CD14-positive monocyte (primary cell): ENCODE results near the gene NEDD4L. TPM values are rescaled to one million over a fixed set of nuclear protein-coding genes. Genes with fewer than 3 reads are reported as not detected.

Experiments
- DNase-seq, 3 donors: peaks; one replicate each; pipeline ENCODE4 v3.0.0-alpha.2; 2011 to 2022
- H2AFZ ChIP-seq: 2 replicates; pipeline ENCODE4 v1.6.0; 2012; ENCODE audit warnings: mild to moderate bottlenecking, low read depth, low read length, inconsistent platforms; ENCODE audit not compliant: insufficient read depth, poor library complexity, severe bottlenecking
- H3K27ac ChIP-seq, 2 donors: 1 replicate in 1 of 2; 2 replicates in 1 of 2; pipeline ENCODE4 v1.5.1; 2012 to 2013; ENCODE audit warnings: low read length in 2 of 2, control low read depth in 1 of 2, inconsistent platforms in 1 of 2, low read depth in 1 of 2, mild to moderate bottlenecking in 1 of 2
- H3K27me3 ChIP-seq, 2 donors: one replicate each; pipeline versions ENCODE4 v1.6.0 to v1.6.1; 2011 to 2013; ENCODE audit warnings: low read length in 2 of 2; ENCODE audit not compliant: control insufficient read depth in 2 of 2, insufficient read depth in 2 of 2
- H3K36me3 ChIP-seq, 2 donors: replicated peaks in 1 of 2; 1 replicate in 1 of 2; 2 replicates in 1 of 2; pipeline versions ENCODE4 v1.5.1 to v1.6.1; 2012 to 2013; ENCODE audit warnings: low read length in 2 of 2, control low read depth in 1 of 2, inconsistent platforms in 1 of 2, mild to moderate bottlenecking in 1 of 2; ENCODE audit not compliant: insufficient read depth in 2 of 2, control insufficient read depth in 1 of 2
- H3K4me1 ChIP-seq, 2 donors: 1 replicate in 1 of 2; 2 replicates in 1 of 2; pipeline versions ENCODE4 v1.5.1 to v1.6.1; 2012 to 2013; ENCODE audit warnings: low read length in 2 of 2, control low read depth in 1 of 2, inconsistent platforms in 1 of 2, mild to moderate bottlenecking in 1 of 2, moderate library complexity in 1 of 2; ENCODE audit not compliant: insufficient read depth in 2 of 2, control insufficient read depth in 1 of 2
- H3K4me2 ChIP-seq: replicated peaks from 2 replicates; pipeline ENCODE3; 2012; ENCODE audit warnings: low read length, moderate library complexity, mild to moderate bottlenecking; ENCODE audit not compliant: poor library complexity, severe bottlenecking; ENCODE audit errors: extremely low read depth
- H3K4me3 ChIP-seq, 3 experiments: fragments of 200-600 bp in 1 of 3; sonication (generic) in 1 of 3; replicated peaks in 1 of 3; 1 replicate in 2 of 3; 2 replicates in 1 of 3; pipeline ENCODE4 v1.5.1; 2011 to 2013; ENCODE audit warnings: low read length in 3 of 3, mild to moderate bottlenecking in 3 of 3, control low read depth in 2 of 3, low read depth in 2 of 3, inconsistent platforms in 1 of 3, moderate library complexity in 1 of 3
- H3K79me2 ChIP-seq: 2 replicates; pipeline ENCODE4 v1.6.0; 2012; ENCODE audit warnings: mild to moderate bottlenecking, control low read depth, inconsistent platforms, low read length, moderate library complexity; ENCODE audit not compliant: insufficient read depth
- H3K9ac ChIP-seq: 2 replicates; pipeline ENCODE4 v1.6.0; 2017; ENCODE audit warnings: low read length, mild to moderate bottlenecking; ENCODE audit not compliant: insufficient read depth, poor library complexity, severe bottlenecking
- H3K9me3 ChIP-seq, 2 donors: replicated peaks in 1 of 2; 1 replicate in 1 of 2; 2 replicates in 1 of 2; pipeline versions ENCODE4 v1.5.1 to v1.6.1; 2012 to 2013; ENCODE audit warnings: low read length in 2 of 2, control low read depth in 1 of 2; ENCODE audit not compliant: control insufficient read depth in 1 of 2, insufficient read depth in 1 of 2
- H4K20me1 ChIP-seq: 2 replicates; pipeline ENCODE4 v1.6.0; 2012; ENCODE audit warnings: mild to moderate bottlenecking, low read length, control low read depth, moderate library complexity; ENCODE audit not compliant: insufficient read depth
- H3K27ac Mint-ChIP-seq, 7 donors: one replicate each; pipeline ENCODE4 v1.8.0; 2020; ENCODE audit warnings: mild to moderate bottlenecking in 7 of 7, mixed read lengths in 7 of 7, moderate library complexity in 6 of 7, inconsistent platforms in 2 of 7
- H3K27me3 Mint-ChIP-seq, 3 donors: one replicate each; pipeline ENCODE4 v1.8.0; 2021 to 2022; ENCODE audit warnings: low read depth in 3 of 3, mild to moderate bottlenecking in 3 of 3, mixed read lengths in 3 of 3, moderate library complexity in 3 of 3, inconsistent platforms in 1 of 3
- H3K36me3 Mint-ChIP-seq, 2 donors: one replicate each; pipeline ENCODE4 v1.8.0; 2020; ENCODE audit warnings: mixed read lengths in 2 of 2, inconsistent platforms in 1 of 2, mild to moderate bottlenecking in 1 of 2
- H3K4me1 Mint-ChIP-seq: one replicate; pipeline ENCODE4 v1.8.0; 2020; ENCODE audit warnings: mild to moderate bottlenecking, mixed read lengths
- H3K4me3 Mint-ChIP-seq, 2 donors: one replicate each; pipeline ENCODE4 v1.8.0; 2020; ENCODE audit warnings: mild to moderate bottlenecking in 2 of 2, mixed read lengths in 2 of 2, moderate library complexity in 1 of 2
- H3K9me3 Mint-ChIP-seq, 7 donors: one replicate each; pipeline ENCODE4 v1.8.0; 2020 to 2022; ENCODE audit warnings: mixed read lengths in 7 of 7, mild to moderate bottlenecking in 6 of 7, moderate library complexity in 6 of 7, inconsistent platforms in 2 of 7
- WGBS: methylation state at CpG from one replicate; pipeline ENCODE4 v1.1.5; 2013; ENCODE audit warnings: missing lambda C conversion rate; ENCODE audit not compliant: insufficient coverage; 5-methylcytosine and 5-hydroxymethylcytosine counted together
- intact Hi-C, 2 donors: fragments of 100-400 bp; cut with micrococcal nuclease; formaldehyde crosslinking; loops; one replicate each; pipeline versions ENCODE4 v1.15.0 to v1.15.1; 2023
- polyA plus RNA-seq, 3 donors: library from polyadenylated mRNA; depleted of rRNA in 1 of 3; unstranded in 2 of 3; stranded (reverse) in 1 of 3; fragments of 300-500 nt in 2 of 3; fragments of >200 nt in 1 of 3; fragmentation: Illumina TruSeq in 2 of 3; gene quantifications; 1 replicate in 2 of 3; 2 replicates in 1 of 3; pipeline ENCODE4 v1.2.3, GENCODE V29; 2012 to 2021
- TF ChIP-seq, protein P1 (sequence below): fragments of 200-600 bp; IDR thresholded peaks from one replicate; pipeline ENCODE4 v1.8.0; 2022; ENCODE audit warnings: antibody characterized with exemption, mild to moderate bottlenecking

NEDD4L gene
- polyA plus RNA-seq, 3 donors, result 2.5 to 5.2 (median 4.5) TPM

DNA sequence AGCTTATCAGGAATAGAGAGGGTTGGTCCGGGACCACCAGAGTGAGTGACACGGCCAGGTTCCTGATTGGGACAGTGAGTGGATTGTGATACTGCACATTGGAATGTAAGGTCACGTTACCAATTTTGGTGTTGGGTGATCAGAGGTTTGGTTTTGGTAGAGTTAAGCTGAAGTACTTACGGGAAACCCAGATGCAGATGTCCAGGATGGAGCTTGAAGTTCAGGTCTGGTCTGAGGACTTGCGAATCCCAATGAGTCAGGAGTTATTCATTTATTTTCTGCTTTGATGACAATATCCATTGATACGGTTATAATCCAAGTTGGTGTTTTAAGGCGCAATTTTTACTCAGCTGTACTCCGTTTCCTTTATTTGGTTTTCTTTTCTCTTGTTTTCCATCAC is 311.2 kb downstream of the NEDD4L start:
- H3K27ac ChIP-seq, result no peak overlapping the region
- no peak overlapping the region for H3K4me3 ChIP-seq
- no peaks in the 10 kb centered on the region for H4K20me1 ChIP-seq
- H3K27ac Mint-ChIP-seq, result no peak overlapping the region
- H3K9me3 Mint-ChIP-seq, result no peaks in the 10 kb centered on the region
- no peaks in the 10 kb centered on the region for H3K36me3 ChIP-seq
- intact Hi-C loops, result no loop called here
- no peaks in the 10 kb centered on the region for H3K4me1 Mint-ChIP-seq
- TF ChIP-seq, protein P1, sequence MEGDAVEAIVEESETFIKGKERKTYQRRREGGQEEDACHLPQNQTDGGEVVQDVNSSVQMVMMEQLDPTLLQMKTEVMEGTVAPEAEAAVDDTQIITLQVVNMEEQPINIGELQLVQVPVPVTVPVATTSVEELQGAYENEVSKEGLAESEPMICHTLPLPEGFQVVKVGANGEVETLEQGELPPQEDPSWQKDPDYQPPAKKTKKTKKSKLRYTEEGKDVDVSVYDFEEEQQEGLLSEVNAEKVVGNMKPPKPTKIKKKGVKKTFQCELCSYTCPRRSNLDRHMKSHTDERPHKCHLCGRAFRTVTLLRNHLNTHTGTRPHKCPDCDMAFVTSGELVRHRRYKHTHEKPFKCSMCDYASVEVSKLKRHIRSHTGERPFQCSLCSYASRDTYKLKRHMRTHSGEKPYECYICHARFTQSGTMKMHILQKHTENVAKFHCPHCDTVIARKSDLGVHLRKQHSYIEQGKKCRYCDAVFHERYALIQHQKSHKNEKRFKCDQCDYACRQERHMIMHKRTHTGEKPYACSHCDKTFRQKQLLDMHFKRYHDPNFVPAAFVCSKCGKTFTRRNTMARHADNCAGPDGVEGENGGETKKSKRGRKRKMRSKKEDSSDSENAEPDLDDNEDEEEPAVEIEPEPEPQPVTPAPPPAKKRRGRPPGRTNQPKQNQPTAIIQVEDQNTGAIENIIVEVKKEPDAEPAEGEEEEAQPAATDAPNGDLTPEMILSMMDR, result no peak
- no peak overlapping the region for H2AFZ ChIP-seq
- H3K36me3 Mint-ChIP-seq, result no peaks in the 10 kb centered on the region
- no peaks in the 10 kb centered on the region for H3K4me1 ChIP-seq
- no peak overlapping the region for H3K4me2 ChIP-seq
- no peaks in the 10 kb centered on the region for H3K9me3 ChIP-seq
- DNase-seq, result no peak
- no peak overlapping the region for H3K4me3 Mint-ChIP-seq
- peaks cover 0 to 6% (median 2%) of the 10 kb centered on the region in 3 donors for H3K27me3 Mint-ChIP-seq
- no peak overlapping the region for H3K9ac ChIP-seq
- 95% methylated on average over 8 of the region's 8 CpGs for WGBS
- H3K79me2 ChIP-seq, result no peaks in the 10 kb centered on the region
- H3K27me3 ChIP-seq, result no peaks in the 10 kb centered on the region

DNA sequence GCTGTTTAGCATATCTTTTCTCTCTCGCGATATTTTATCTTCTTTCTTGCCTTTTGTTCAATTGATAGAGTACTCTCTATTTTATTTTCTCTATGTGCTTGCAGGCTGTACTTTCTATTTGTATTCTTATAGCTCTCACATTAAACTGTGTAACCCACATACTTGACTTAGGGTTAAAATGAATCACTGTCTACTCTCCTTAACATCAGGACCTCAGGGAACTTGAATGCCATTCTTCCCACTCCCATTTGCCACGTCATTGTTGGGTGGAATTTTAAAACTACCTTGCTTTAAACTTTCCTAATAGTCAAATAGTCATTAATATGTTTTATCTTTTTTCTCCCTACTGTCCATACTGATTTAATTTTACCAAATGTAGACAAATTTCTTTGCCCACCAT is 315.2 kb downstream of the NEDD4L start:
- no peaks in the 10 kb centered on the region for H3K36me3 Mint-ChIP-seq
- no peaks in the 10 kb centered on the region for H3K36me3 ChIP-seq
- peaks cover 18% of the 10 kb centered on the region for H3K4me1 Mint-ChIP-seq
- H3K4me3 Mint-ChIP-seq, result no peak overlapping the region
- intact Hi-C loops, result no loop called here
- DNase-seq, result no peak
- H3K9me3 ChIP-seq, result no peaks in the 10 kb centered on the region
- TF ChIP-seq, protein P1, result no peak
- peaks cover 9 to 19% of the 10 kb centered on the region in 2 donors for H3K4me1 ChIP-seq
- no peak overlapping the region for H3K4me3 ChIP-seq
- no peaks in the 10 kb centered on the region for H3K79me2 ChIP-seq
- no peak overlapping the region for H3K4me2 ChIP-seq
- no peak overlapping the region for H3K9ac ChIP-seq
- H3K27ac ChIP-seq, result no peak overlapping the region
- H3K27me3 Mint-ChIP-seq, result peaks cover 0 to 6% (median 2%) of the 10 kb centered on the region in 3 donors
- no CpG with 5 or more reads among the region's 3 CpGs for WGBS
- no peaks in the 10 kb centered on the region for H3K27me3 ChIP-seq
- H3K27ac Mint-ChIP-seq, result no peak overlapping the region
- H3K9me3 Mint-ChIP-seq, result no peaks in the 10 kb centered on the region
- H2AFZ ChIP-seq, result no peak overlapping the region
- no peaks in the 10 kb centered on the region for H4K20me1 ChIP-seq
